Measurements from ENCODE around the gene PRDM13.
"Not testable (repeated sequence)": the region's sequence is repeated elsewhere in the genome, so short reads cannot be mapped to it uniquely, and the experiment has no call there.

Gene PRDM13

GRCh38 chr6:99606656-99607415, at the start of gene PRDM13:
PRDM13 (plus strand) TSS chr6:99606833; CDS start chr6:99607035, 202 bp downstream.
- no peak for DNase-seq

- DNase-seq = no peak
Observed at GRCh38 chr6:99559057-99559456, 47.6 kb upstream of the PRDM13 start.

DNA sequence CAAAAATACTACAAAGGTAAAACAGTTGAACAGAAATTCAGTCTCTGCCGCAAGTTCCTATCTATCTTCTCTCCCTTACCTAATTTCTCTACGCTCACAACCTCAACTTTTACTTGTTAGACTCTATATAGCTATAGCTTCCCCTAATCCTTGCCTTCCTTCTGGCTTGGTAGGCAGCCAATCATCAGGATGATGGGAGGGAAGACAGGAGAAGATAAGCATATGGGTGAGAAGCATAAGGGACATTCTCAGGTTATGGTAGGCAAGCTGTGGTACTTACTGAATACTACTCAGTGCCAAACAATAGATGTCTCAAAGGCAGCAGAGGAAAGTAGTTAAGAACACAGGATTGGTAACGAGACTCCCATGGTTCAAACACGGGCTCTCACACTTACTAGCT, 46.0 kb upstream of the PRDM13 start:
- no peak for DNase-seq

DNA sequence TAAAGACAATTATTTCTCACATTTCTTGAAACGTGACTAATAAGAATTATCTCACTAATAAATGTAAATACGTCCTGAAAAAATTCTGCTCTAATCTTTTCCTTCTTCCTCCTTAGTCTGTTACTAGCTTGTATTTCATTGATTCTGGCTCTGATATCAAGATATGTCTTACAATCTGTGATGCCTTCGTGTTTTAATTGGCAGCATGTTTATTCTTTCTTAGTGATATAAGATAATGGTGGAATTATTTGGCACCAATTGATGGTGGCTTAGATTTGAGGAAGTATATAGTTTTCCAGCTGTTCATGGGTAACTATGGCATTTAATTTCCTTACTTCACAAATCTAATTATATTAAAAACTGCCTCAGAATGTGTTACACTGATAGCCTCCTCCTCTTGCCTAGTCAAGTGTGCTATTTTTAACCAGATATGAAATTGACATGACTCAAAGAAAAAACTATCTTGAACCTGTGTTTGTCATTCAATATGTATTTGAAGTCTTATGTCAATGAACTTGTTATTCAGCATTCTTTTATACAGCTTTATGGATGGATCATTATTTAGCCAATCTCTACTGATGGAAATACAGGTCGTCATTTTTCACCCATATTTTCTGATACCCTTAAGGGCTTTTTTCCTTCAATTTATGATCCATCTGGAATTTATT, 43.4 kb upstream of the PRDM13 start:
- no peak for DNase-seq

DNA sequence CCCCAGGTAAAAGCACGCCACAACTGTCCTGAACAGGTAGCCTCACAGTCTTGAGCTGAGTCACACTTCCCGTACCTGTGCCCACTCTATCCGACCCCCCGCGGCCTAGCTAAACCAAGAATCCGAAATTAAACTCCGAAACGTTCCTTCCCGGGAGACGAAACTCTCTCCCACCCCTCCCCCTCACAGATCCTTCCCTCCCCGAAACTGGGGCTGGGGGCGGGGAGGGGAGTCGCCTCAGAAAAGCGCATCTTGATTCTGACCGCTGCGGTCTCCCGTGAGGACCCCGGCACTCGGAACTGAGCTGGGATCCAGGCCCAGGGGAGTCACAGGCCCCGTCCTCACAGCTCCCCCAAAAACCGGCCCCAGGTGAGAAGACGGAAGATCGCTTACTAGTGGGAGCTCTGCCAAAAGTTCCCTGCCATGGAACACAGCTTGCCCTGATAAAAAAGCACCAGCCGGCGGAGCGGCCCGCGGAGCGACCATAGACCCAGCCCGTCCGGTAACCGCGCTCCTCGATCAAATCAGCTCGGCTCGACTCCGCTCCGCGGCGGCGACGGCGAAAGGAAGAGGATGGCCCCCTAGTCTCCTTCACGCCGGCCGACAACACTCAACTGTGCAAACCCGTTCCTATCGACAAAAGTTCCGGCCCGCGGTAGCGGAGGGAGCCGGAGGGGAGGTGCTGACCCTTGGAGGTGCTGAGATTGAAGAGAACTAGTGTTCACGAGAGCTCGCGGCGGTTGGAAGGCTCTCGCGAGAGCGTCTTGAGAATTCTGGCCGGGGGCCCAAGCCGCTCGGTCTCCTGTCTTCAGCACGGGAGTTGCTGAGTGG, 38.3 kb upstream of the PRDM13 start, which contains the start of gene CCNC:
Gene CCNC, minus strand, starts transcription at position 558 of the 831 bp plus-strand sequence. Its CDS starts 133 bp downstream, at position 425.
- DNase-seq = peak; percentile 92 to 94

GRCh38 chr6:99573980-99574617, 32.5 kb upstream of the PRDM13 start:
- no peak for DNase-seq

DNA sequence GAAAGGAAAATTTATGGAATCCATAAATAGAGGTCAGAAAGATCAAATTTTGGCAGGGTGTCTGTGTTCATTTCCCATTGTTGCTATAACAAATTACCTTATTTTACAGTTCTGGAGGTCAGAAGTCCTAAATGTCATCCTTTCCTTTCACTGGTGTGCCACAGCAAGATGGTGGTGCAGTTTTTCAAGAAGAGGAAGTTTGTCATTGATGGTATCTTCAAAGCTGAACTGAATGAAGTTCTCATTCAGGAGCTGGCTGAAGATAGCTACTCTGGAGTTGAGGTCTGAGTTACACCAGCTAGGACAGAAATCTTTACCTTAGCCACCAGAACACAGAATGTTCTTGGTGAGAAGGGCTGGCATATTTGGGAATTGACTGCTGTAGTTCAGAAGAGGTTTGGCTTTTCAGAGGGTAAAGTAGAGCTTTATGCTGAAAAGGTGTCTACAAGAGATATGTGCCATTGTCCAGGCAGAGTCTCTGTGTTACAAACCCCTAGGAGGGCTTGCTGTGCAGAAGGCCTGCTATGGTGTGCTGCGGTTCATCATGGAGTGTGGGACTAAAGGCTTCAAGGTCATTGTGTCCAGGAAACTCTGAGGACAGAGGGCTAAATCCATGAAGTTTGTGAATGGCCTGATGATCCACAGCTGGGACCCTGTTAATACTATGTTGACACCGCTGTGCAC, 30.9 kb upstream of the PRDM13 start:
- DNase-seq = no peak

DNA sequence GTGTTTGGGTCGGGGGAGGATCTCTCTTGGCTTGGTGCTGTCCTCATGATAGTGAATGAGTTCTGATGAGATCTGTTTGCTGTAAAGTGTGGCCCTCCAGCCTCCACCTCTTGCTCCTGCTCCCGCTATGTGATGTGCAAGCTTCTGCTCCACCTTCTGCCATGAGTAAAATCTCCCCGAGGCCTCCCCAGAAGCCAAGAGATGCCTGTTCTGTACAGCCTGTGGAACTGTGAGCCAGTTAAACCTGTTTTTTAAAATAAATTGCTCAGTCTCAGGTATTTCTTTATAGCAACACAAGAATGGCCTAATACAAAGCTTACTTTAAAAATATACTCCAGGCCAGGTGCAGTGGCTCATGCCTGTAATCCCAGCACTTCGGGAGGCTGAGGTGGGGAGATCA, 26.9 kb upstream of the PRDM13 start:
- no peak for DNase-seq

GRCh38 chr6:99587792-99588191, 18.8 kb upstream of the PRDM13 start:
- DNase-seq = no peak

GRCh38 chr6:99588618-99589289, 17.9 kb upstream of the PRDM13 start:
- peak; percentile 77 to 82 for DNase-seq

- DNase-seq = peak in 1 of 2 experiments; percentile 21
Observed at GRCh38 chr6:99589290-99589672, 17.4 kb upstream of the PRDM13 start.

DNA sequence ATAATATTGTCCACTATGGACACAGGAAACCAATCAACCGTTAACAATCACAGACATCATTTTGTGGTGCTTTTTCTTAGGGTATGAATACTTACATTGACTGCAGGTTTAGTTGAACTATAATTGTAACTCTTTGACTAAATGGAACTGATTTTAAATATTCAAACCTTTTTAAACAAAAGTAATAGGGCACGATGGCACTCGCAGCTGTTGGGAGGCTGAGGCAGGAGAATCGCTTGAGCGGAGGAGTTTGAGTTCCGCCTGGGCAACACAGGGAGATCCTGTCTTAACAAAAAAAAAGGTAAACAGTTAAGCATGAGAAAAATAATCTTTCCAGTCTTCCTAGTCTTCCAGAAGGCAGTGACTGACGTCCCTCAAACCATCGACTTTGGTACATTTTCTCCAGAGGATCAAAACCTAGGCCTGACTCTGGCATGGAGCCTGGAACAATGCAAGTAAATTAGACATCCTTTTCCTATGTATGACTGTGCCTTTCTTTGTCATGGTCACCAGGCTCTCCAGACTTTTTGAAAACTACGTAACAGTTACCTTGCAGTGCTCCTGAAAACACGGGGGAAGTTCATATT, 16.6 kb upstream of the PRDM13 start:
- DNase-seq = no peak

DNA sequence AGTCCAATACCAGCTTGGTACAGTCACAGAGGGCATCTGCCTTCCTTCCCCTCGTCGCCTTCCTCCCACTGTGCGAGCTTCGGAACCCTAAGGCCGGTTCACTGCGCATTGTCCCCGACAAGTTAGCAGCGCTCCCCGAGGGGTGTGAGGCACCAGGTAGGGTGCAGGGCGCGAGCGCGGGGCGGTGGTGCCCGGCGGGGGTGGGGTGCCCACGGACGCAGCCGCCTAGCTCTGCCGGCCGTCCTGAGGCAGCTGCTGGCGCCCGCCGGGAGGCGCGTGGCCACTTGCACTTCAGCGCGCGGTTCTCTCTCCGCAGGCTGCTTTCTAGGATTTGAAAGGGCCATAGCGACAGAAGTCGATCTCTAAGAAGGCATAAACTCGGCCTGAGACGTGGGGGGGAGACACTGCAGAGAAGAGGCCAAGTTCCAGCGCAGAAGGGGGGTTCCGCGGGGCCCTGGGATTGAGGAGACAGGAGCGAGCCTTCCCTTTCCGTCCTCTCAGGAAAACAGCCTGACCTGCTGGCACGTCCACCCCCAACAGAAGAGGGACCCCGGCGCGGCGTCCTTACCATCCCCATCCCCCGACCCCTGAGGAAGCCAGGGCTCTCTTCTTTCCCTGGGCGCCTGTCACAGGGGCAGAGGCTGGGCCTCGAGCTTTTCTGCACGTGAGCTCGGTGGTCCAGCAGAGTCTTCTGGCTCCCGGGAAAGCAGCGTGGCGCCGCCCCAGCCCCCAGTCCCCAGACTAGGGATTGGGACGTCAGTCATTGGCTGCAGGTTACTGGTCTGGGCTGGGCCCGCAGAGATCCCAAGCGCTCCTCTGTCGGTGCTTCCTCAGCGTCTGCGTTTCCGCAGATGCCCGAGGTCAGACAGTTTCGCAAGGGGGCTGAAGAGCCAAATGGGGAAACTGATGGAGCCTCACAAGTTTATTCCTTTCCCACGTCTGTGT, 15.6 kb upstream of the PRDM13 start:
- no peak for DNase-seq

- no peak for DNase-seq
Observed at GRCh38 chr6:99591673-99592364, 14.8 kb upstream of the PRDM13 start.

- DNase-seq = no peak
Observed at GRCh38 chr6:99592900-99593299, 13.7 kb upstream of the PRDM13 start.

DNA sequence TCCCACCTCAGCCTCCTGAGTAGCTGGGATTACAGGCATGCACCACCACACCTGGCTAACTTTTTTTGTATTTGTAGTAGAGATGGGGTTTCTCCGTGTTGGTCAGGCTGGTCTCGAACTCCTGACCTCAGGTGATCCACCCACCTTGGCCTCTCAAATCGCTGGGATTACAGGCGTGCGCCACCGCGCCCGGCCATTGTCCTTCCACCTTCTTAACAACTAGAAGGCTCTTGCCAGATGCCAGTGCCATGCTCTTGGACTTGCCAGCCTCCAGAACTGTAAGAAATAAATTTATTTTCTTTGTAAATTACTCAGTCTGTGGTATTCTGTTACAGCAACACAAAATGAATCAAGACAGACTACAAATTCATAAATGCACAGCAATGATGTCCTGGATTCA, 11.9 kb upstream of the PRDM13 start:
- not testable (repeated sequence) for DNase-seq

DNA sequence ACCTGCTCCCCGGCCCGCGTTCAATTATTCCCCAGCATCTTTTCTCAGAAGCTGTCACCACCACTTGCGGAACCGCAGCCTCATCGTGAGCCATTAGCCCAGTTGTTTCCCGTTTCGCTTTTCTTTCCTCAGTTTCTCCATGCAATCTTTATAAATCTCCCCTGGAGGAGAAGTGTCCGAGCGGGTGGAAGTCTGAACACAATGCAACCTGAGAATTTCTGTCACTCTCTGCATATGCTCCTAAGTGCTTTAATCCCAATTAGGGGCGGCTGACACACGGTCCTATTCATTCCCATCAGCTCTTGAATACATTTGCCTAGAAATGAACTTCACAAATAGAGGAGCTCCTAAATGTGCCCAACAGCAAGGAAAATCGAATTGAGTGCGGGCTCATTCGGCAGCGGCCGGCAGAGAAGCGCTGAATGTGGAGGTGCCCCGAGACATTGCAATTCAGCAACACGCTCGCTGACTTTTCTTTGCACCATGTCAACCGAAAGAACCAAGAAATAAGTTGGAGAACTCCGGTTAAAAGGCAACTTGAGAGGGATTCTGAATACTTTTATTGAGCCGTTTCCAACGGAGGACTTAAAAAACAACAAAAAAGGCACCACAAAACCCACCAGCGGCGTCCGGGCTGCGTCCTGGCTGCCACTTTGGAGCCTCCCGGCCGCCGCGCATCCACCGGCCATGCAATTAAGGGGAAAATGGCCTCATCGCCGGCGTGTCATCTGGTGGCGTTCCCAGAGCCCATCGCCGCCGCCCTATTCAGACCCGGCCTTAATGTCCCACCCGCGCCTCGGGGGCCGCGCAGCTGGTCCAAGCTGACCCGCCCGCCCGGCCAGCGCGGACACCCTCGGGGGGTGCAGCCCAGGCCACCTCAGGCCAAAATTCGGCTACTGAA, 3.9 kb upstream of the PRDM13 start:
- DNase-seq = no peak

DNA sequence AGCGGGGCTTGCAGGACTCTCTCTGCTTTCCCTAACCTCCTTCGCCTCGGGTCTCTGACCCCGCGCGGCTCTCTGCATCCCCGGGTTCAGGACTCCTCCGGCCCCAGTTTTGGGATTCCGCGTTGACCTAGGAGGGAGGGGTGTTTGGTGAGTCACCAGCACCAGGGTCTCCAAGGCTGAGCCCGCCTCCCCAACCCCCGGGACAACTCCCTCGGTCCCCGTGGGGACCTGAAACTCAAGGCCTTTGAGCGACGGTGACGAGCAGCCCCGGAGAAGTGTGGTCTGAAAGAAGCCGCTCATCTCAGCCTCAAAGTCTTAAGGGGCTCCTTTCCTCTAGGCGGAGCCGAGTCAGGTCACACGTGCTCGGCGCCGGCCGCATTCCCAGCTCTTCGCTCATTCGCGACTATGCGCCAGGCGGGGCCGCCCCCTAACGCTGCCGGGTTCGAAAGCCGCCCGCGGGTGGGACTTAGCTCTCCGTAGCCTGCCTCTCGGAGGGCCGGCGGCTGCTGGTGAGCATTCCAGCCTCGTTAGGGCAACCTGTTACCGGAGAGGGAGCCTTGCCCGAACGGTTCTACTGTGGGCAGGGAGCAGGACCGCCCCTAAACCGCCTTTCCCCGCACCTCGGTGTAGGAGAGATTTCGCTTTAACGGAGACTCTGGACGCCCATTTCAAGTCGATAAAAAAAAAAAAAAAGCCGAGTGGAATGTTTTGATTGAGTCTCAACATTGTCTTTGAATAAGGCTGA, 3.0 kb upstream of the PRDM13 start:
- no peak for DNase-seq
